GM12873 (cell line): ENCODE measurements around the gene CORO2B.
A peak's percentile ranks its signal among the peaks of the same experiment; 100 is the strongest.

Source experiments
- TF ChIP-seq, protein P1 (sequence below): IDR thresholded peaks from 2 replicates; pipeline ENCODE4 v1.5.1; 2012; ENCODE audit warnings: low read depth, mild to moderate bottlenecking, moderate library complexity, low read length, control low read depth; ENCODE audit not compliant: insufficient read depth; ENCODE audit errors: missing control alignments

CORO2B gene

GRCh38 chr15:68576235-68576892 is 2.4 kb upstream of the CORO2B start:
- TF ChIP-seq, protein P1, sequence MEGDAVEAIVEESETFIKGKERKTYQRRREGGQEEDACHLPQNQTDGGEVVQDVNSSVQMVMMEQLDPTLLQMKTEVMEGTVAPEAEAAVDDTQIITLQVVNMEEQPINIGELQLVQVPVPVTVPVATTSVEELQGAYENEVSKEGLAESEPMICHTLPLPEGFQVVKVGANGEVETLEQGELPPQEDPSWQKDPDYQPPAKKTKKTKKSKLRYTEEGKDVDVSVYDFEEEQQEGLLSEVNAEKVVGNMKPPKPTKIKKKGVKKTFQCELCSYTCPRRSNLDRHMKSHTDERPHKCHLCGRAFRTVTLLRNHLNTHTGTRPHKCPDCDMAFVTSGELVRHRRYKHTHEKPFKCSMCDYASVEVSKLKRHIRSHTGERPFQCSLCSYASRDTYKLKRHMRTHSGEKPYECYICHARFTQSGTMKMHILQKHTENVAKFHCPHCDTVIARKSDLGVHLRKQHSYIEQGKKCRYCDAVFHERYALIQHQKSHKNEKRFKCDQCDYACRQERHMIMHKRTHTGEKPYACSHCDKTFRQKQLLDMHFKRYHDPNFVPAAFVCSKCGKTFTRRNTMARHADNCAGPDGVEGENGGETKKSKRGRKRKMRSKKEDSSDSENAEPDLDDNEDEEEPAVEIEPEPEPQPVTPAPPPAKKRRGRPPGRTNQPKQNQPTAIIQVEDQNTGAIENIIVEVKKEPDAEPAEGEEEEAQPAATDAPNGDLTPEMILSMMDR: no peak

- TF ChIP-seq, protein P1: peak; percentile 6
Observed at GRCh38 chr15:68578175-68578979, 416 bp upstream of the CORO2B start.

GRCh38 chr15:68580026-68580882 is 1.5 kb downstream of the CORO2B start:
- TF ChIP-seq, protein P1: no peak

DNA sequence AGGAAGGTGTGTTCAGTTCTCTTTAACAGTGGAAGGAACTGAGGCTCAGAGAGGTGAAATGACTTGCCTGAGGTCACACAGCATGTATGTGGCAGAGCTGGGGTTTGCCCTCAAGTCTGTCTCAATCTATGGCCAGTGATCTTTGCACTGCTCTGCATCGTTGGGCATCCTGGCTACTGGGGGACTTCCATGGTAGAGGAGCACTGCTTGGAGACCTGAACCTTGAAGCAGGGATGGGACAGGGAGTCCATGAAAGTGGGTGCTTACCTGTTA is 2.0 kb downstream of the CORO2B start:
- TF ChIP-seq, protein P1: no peak

DNA sequence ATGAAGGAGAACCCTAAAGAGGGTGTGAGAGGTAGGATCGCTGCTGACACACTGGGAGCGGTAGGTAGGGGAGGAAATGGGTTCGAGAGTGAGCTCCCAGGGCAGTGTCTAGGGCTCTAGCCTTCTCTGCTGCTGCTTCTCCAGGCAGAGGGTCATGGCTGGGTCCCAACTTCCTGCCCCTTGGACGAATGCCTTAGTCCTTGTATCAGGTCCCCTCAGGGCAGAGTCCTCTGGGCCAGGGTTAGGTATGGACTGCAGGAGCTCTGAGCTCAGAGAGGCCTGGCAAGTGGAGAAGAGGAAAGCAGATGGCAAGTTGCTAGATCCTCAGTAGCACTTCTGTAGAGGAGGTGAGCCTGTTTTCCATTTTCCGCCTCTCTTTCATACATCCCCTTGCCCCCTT is 2.9 kb downstream of the CORO2B start:
- TF ChIP-seq, protein P1: no peak

DNA sequence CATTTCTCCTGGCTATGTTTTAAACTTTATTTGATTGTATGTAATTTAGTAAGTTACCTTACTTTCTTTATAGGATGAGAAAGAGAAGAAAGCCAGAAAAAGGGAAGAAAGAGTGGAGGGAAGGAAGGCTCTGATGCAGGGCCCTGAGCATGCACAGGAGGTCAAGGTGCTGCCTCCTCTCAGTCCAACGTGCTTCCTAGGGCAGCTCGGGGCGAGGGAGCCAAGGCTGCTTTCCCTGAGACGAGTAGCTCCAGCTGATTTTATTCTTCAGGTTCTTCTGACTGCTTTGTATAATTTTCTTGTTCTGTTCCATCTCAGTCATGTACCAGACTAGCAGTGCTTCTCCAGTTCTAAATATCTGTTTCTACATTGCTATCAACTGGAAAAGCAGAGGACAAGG is 3.4 kb downstream of the CORO2B start:
- TF ChIP-seq, protein P1: no peak

DNA sequence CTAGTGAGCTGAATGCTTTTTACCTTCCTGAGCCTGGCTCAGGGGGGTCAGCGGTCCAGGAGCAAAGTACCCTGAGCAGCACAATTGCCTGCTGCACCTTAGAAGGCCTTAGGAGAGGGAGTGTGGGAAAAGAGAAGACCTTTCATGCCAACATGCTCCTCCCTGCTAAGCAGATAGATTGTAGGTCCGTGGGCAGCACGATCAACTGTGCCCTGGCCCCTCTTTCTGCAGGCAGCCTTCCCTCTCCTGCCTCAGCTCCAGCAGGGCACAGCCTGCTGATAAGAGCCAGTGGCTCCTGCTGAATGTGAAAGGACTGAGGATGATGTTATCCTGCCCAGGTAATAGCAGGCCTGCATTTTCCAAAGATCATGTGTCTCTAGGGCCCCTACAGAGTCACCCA is 4.1 kb downstream of the CORO2B start:
- TF ChIP-seq, protein P1: no peak
